ENCODE measurements around the gene APOBR. TPM values are rescaled to one million over a fixed set of nuclear protein-coding genes. Genes with fewer than 3 reads are reported as not detected.
"Not testable (repeated sequence)": the region's sequence is repeated elsewhere in the genome, so short reads cannot be mapped to it uniquely, and the experiment has no call there.

Gene APOBR
- total RNA-seq (2014; rRNA removed; shearing (Covaris generic)) = not detected in 2 replicates

GRCh38 chr16:28494121-28494851, at the start of gene APOBR:
APOBR (plus strand) TSS chr16:28494643; CDS start chr16:28494682, 39 bp downstream.
- no peak for DNase-seq (ENCODE audit: low spot score)

GRCh38 chr16:28446388-28446787, 48.1 kb upstream of the APOBR start:
- not testable (repeated sequence) for DNase-seq (ENCODE audit: low spot score)

- DNase-seq (ENCODE audit: low spot score) = not testable (repeated sequence)
Measured at GRCh38 chr16:28447081-28447480, 47.4 kb upstream of the APOBR start.

- no peak for DNase-seq (ENCODE audit: low spot score)
Measured at GRCh38 chr16:28473714-28474265, 20.7 kb upstream of the APOBR start.

- DNase-seq (ENCODE audit: low spot score) = no peak
Measured at GRCh38 chr16:28475221-28475620, 19.2 kb upstream of the APOBR start.

- no peak for DNase-seq (ENCODE audit: low spot score)
Measured at GRCh38 chr16:28477311-28477920, 17.0 kb upstream of the APOBR start.

- no peak for DNase-seq (ENCODE audit: low spot score)
Measured at GRCh38 chr16:28478506-28479180, 15.8 kb upstream of the APOBR start.

GRCh38 chr16:28482026-28482425, 12.4 kb upstream of the APOBR start:
- no peak for DNase-seq (ENCODE audit: low spot score)

- not testable (repeated sequence) for DNase-seq (ENCODE audit: low spot score)
Measured at GRCh38 chr16:28483361-28483760, 11.1 kb upstream of the APOBR start.

- no peak for DNase-seq (ENCODE audit: low spot score)
Measured at GRCh38 chr16:28486266-28486665, 8.2 kb upstream of the APOBR start.

- DNase-seq (ENCODE audit: low spot score) = no peak
Measured at GRCh38 chr16:28491230-28491969, 3.0 kb upstream of the APOBR start.

- peak; percentile 95 for DNase-seq (ENCODE audit: low spot score)
Measured at GRCh38 chr16:28491970-28492474, 2.4 kb upstream of the APOBR start, which contains the start of gene CLN3. CLN3 (minus strand) TSS chr16:28492074; CDS start chr16:28491759, 315 bp downstream.

GRCh38 chr16:28492511-28492910, 1.9 kb upstream of the APOBR start:
- DNase-seq (ENCODE audit: low spot score) = no peak

GRCh38 chr16:28495098-28495793, 803 bp downstream of the APOBR start:
- DNase-seq (ENCODE audit: low spot score) = no peak

- DNase-seq (ENCODE audit: low spot score) = no peak
Measured at GRCh38 chr16:28495795-28496749, 1.6 kb downstream of the APOBR start.

- DNase-seq (ENCODE audit: low spot score) = no peak
Measured at GRCh38 chr16:28496844-28497243, 2.4 kb downstream of the APOBR start.

- DNase-seq (ENCODE audit: low spot score) = no peak
Measured at GRCh38 chr16:28497386-28497785, 2.9 kb downstream of the APOBR start.

GRCh38 chr16:28497861-28498599, 3.6 kb downstream of the APOBR start:
- DNase-seq (ENCODE audit: low spot score) = no peak
